NT2/D1 (cell line): Measurements from ENCODE around the gene SFXN5.

Source experiments
- SUZ12 ChIP-seq: IDR thresholded peaks from 2 replicates; pipeline ENCODE4 v1.6.1; 2011; ENCODE audit not compliant: insufficient read length, insufficient read depth; ENCODE audit errors: extremely low read depth
- YY1 ChIP-seq: IDR thresholded peaks from 2 replicates; pipeline ENCODE4 v1.6.1; 2011; ENCODE audit not compliant: insufficient read length, insufficient read depth
- ZNF274 ChIP-seq: IDR thresholded peaks from 2 replicates; pipeline ENCODE4 v1.6.1; 2011; ENCODE audit warnings: mild to moderate bottlenecking, low read depth, low read length

- TF ChIP-seq SUZ12 (no peak), YY1 (no peak), ZNF274 (no peak)
Measured at GRCh38 chr2:72942293-72942692, 129.2 kb downstream of the SFXN5 start.
